Coronary artery (tissue), 2 donors: ENCODE measurements around the gene MMP1.

ENCODE experiments used
- DNase-seq: peaks from one replicate; pipeline ENCODE4 v3.0.0-alpha.2; 2017; ENCODE audit warnings: low spot score
- H3K27ac ChIP-seq, 2 donors: fragments of 200-600 bp; sonication (generic); one replicate each; pipeline ENCODE4 v1.5.1; 2016 to 2019
- H3K4me3 ChIP-seq: fragments of 200-600 bp; sonication (generic); 2 replicates; pipeline ENCODE4 v1.5.1; 2016; ENCODE audit warnings: mild to moderate bottlenecking, moderate library complexity
- CTCF ChIP-seq: fragments of 200-600 bp; sonication (generic); IDR thresholded peaks from one replicate; pipeline ENCODE4 v1.5.1; 2019; ENCODE audit warnings: antibody characterized with exemption

Gene MMP1

GRCh38 chr11:102798012-102798746, at the start of gene MMP1:
Gene MMP1, minus strand, starts transcription at chr11:102798160. Its CDS starts 68 bp downstream, at chr11:102798092.
- TF ChIP-seq CTCF = no peak

GRCh38 chr11:102846292-102846691, 48.3 kb upstream of the MMP1 start:
- no peak overlapping the region for H3K4me3 ChIP-seq
- DNase-seq = no peak
- no peak for TF ChIP-seq CTCF

More at GRCh38 chr11:102798012-102798746, at the start of gene MMP1:
- no peak for DNase-seq
- H3K4me3 ChIP-seq = no peak within 1 kb of the TSS
- H3K27ac ChIP-seq = no peak within 1 kb of the TSS

GRCh38 chr11:102843489-102843888, 45.5 kb upstream of the MMP1 start, which contains the start of gene MMP3:
Gene MMP3, minus strand, starts transcription at chr11:102843609. Its CDS starts 63 bp downstream, at chr11:102843546.
- no peak for TF ChIP-seq CTCF
- Histone ChIP-seq H3K4me3 (no peak within 1 kb of the TSS), H3K27ac (no peak within 1 kb of the TSS)
- DNase-seq = no peak

More at GRCh38 chr11:102846292-102846691, 48.3 kb upstream of the MMP1 start:
- no peak overlapping the region for H3K27ac ChIP-seq

- no peak overlapping the region for H3K27ac ChIP-seq
Measured at GRCh38 chr11:102842930-102843329, 45.0 kb upstream of the MMP1 start.

GRCh38 chr11:102840018-102840417, 42.1 kb upstream of the MMP1 start:
- no peak for TF ChIP-seq CTCF
- DNase-seq = no peak

More at GRCh38 chr11:102842930-102843329, 45.0 kb upstream of the MMP1 start:
- H3K4me3 ChIP-seq = no peak overlapping the region
- TF ChIP-seq CTCF = no peak
- no peak for DNase-seq

GRCh38 chr11:102837646-102838045, 39.7 kb upstream of the MMP1 start:
- H3K27ac ChIP-seq = no peak overlapping the region
- no peak overlapping the region for H3K4me3 ChIP-seq
- TF ChIP-seq CTCF = no peak
- no peak for DNase-seq

More at GRCh38 chr11:102840018-102840417, 42.1 kb upstream of the MMP1 start:
- Histone ChIP-seq H3K27ac (no peak overlapping the region), H3K4me3 (no peak overlapping the region)

- TF ChIP-seq CTCF = no peak
- no peak for DNase-seq
- Histone ChIP-seq H3K27ac (no peak overlapping the region), H3K4me3 (no peak overlapping the region)
Measured at GRCh38 chr11:102837156-102837555, 39.2 kb upstream of the MMP1 start.
